Lung (tissue), 12 donors: ENCODE measurements around the gene SLIT1. TPM values are rescaled to one million over a fixed set of nuclear protein-coding genes. Genes with fewer than 3 reads are reported as not detected.

Experiments used
- ATAC-seq: fragments of 200-7000 bp; cut with Tn5 transposase; one replicate; pipeline ENCODE4 v1.9.1; 2020; ENCODE audit warnings: moderate number of reproducible peaks; ENCODE audit not compliant: insufficient read depth, low FRiP score
- DNase-seq, 3 donors: peaks; one replicate each; pipeline ENCODE4 v3.0.0-alpha.2; 2013 to 2017
- H3K27ac ChIP-seq, 2 donors: one replicate each; pipeline ENCODE4 v1.5.1; 2013; ENCODE audit warnings: mild to moderate bottlenecking in 2 of 2, moderate library complexity in 2 of 2, control low read depth in 1 of 2, inconsistent platforms in 1 of 2, low read depth in 1 of 2, low read length in 1 of 2
- H3K27me3 ChIP-seq, 3 donors: one replicate each; pipeline ENCODE4 v1.5.1; 2013; ENCODE audit warnings: low read length in 2 of 3; ENCODE audit not compliant: control insufficient read depth in 3 of 3, insufficient read depth in 3 of 3
- H3K36me3 ChIP-seq, 4 donors: one replicate each; pipeline ENCODE4 v1.5.1; 2013; ENCODE audit warnings: low read length in 4 of 4, mild to moderate bottlenecking in 1 of 4, moderate library complexity in 1 of 4; ENCODE audit not compliant: control insufficient read depth in 4 of 4, insufficient read depth in 4 of 4
- H3K4me1 ChIP-seq, 5 donors: one replicate each; pipeline ENCODE4 v1.5.1; 2013; ENCODE audit warnings: low read length in 5 of 5, mild to moderate bottlenecking in 2 of 5, moderate library complexity in 1 of 5; ENCODE audit not compliant: control insufficient read depth in 5 of 5, insufficient read depth in 5 of 5
- H3K4me3 ChIP-seq: one replicate; pipeline ENCODE4 v1.5.1; 2013; ENCODE audit warnings: mild to moderate bottlenecking, control low read depth, moderate library complexity
- H3K9ac ChIP-seq, 2 donors: one replicate each; pipeline ENCODE4 v1.5.1; 2013; ENCODE audit warnings: low read length in 2 of 2, control low read depth in 1 of 2; ENCODE audit not compliant: insufficient read depth in 1 of 2
- H3K9me3 ChIP-seq, 4 donors: one replicate each; pipeline ENCODE4 v1.5.1; 2013; ENCODE audit warnings: low read length in 3 of 4, mild to moderate bottlenecking in 1 of 4, moderate library complexity in 1 of 4; ENCODE audit not compliant: control insufficient read depth in 4 of 4, insufficient read depth in 3 of 4
- CTCF ChIP-seq: IDR thresholded peaks from 2 replicates; pipeline ENCODE4 v1.5.1; 2012; ENCODE audit warnings: mild to moderate bottlenecking; ENCODE audit errors: control extremely low read depth, extremely low read depth
- WGBS, 2 donors: extraction: QIAGEN DNeasy Blood & Tissue Kit; methylation state at CpG; one replicate each; pipeline ENCODE4 v1.1.7; 2013; 5-methylcytosine and 5-hydroxymethylcytosine counted together
- polyA plus RNA-seq, 2 donors: library from polyadenylated mRNA; stranded (reverse); fragments of 200-250 nt; gene quantifications; one replicate each; pipeline ENCODE4 v1.2.1, GENCODE V29; 2013
- total RNA-seq, 2 donors: library from RNA; depleted of rRNA in 1 of 2; stranded (reverse); fragments of >200 nt in 1 of 2; gene quantifications; one replicate each; pipeline ENCODE4 v1.2.1, GENCODE V29; 2014 to 2021
- donor health status: control.
- donor health status: control.
- donor health status: Bipolar disorder and iron deficiency.
- donor health status: healthy.
- donor health status: DM: yes; HTN: yes; CAD: no.

The SLIT1 gene
- total and polyA plus RNA-seq, 4 donors = 0.39 to 5.6 (median 0.57) TPM

GRCh38 chr10:97230146-97230545 is 44.4 kb upstream of the SLIT1 start:
- Histone ChIP-seq H3K4me1 (no peaks in the 10 kb centered on the region), H3K9me3 (no peaks in the 10 kb centered on the region), H3K27ac (no peak overlapping the region), H3K4me3 (no peak overlapping the region), H3K27me3 (no peaks in the 10 kb centered on the region), H3K36me3 (peaks cover 3 to 19% (median 12%) of the 10 kb centered on the region in 4 donors), H3K9ac (no peak overlapping the region)
- TF ChIP-seq CTCF = no peak
- DNase-seq (no peak), ATAC-seq (no peak)
- WGBS, 2 donors = 94 to 97% methylated on average over 1 of the region's 1 CpG

- DNase-seq (no peak), ATAC-seq (no peak)
- H3K27me3 ChIP-seq = no peaks in the 10 kb centered on the region
- no peaks in the 10 kb centered on the region for H3K4me1 ChIP-seq
- TF ChIP-seq CTCF = no peak
- no peak overlapping the region for H3K27ac ChIP-seq
- WGBS, 2 donors = 92 to 100% methylated on average over 1 of the region's 1 CpG
- no peak overlapping the region for H3K9ac ChIP-seq
- H3K4me3 ChIP-seq = no peak overlapping the region
- no peaks in the 10 kb centered on the region for H3K9me3 ChIP-seq
- peaks cover 3 to 19% (median 13%) of the 10 kb centered on the region in 4 donors for H3K36me3 ChIP-seq
These were observed 43.7 kb upstream of the SLIT1 start for GRCh38 chr10:97229322-97230015.

GRCh38 chr10:97228775-97229157 is 43.0 kb upstream of the SLIT1 start:
- Histone ChIP-seq H3K36me3 (peaks cover 3 to 19% (median 14%) of the 10 kb centered on the region in 4 donors), H3K27me3 (no peaks in the 10 kb centered on the region)
- 94 to 99% methylated on average over 1 of the region's 1 CpG for WGBS, 2 donors

More at GRCh38 chr10:97228775-97229157, 43.0 kb upstream of the SLIT1 start:
- no peak for TF ChIP-seq CTCF
- Histone ChIP-seq H3K9me3 (no peaks in the 10 kb centered on the region), H3K4me3 (no peak overlapping the region), H3K27ac (no peak overlapping the region), H3K9ac (no peak overlapping the region), H3K4me1 (no peaks in the 10 kb centered on the region)
- DNase-seq (no peak), ATAC-seq (no peak)
